Hypothalamus (tissue), 51 donors: ENCODE results near the gene NPL.
A peak's percentile ranks its signal among the peaks of the same experiment; 100 is the strongest.

Experiments
- DNase-seq, 51 donors: peaks; one replicate each; lab custom pipeline; 2025; lab: John Stamatoyannopoulos, UW

The NPL gene

DNA sequence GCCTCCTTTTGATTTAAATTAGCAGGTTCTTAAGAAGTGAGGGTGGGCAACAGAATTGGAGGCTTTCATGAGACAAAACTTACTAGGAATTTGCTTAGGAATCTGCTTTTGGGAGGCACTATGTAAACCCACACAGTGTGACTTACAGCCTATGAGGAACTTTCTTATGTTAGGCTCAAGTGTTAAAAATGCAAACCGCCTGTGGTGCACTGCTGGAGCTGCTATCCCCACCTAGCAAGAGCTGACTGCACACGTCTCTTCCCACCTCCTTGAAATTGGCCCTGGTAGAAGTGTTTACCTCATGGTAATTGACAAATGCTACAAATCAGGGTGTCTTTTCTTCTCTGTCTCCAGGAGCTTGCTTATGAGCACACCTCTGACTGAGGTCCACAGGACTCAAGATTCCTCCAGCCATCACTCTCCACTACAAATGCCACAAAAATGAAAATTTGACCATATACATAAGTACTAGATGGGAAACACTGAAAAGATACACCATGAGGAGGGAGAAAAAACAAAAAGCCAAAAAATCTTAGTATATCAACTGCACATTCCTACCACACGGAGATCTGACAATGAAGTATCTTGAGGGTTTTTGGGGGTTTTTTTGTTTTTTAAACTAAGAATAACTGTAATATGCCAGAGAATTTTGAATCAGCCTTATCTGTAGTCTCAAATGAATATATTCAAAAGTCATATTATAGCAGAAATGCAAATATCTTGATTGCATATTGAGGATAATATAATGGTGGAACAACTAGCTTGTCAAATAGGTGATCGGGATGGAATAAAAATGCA, 18.2 kb upstream of the NPL start:
- no peak for DNase-seq

DNA sequence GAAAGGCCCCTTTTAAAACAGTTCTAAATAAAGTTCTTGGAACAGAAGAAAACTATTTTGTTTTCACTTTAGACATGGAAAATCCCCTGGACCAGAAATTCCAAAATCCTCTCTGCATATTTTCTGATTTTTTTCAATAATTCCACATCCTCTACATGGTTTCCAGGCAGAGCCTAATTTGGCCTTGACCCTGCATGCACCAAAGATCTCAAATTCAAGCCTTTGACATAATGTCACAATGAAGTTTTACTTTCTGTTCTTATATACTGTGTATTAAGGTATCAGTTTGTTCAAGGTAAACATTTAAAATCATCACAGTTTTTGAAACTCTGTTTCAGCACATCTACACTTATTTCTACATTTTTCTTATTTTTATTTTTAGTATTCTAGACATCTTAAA, 12.2 kb upstream of the NPL start:
- DNase-seq = no peak

GRCh38 chr1:182778862-182779261, 10.7 kb upstream of the NPL start:
- no peak for DNase-seq

- DNase-seq = no peak
These were observed 10.0 kb upstream of the NPL start for GRCh38 chr1:182779530-182779929.

DNA sequence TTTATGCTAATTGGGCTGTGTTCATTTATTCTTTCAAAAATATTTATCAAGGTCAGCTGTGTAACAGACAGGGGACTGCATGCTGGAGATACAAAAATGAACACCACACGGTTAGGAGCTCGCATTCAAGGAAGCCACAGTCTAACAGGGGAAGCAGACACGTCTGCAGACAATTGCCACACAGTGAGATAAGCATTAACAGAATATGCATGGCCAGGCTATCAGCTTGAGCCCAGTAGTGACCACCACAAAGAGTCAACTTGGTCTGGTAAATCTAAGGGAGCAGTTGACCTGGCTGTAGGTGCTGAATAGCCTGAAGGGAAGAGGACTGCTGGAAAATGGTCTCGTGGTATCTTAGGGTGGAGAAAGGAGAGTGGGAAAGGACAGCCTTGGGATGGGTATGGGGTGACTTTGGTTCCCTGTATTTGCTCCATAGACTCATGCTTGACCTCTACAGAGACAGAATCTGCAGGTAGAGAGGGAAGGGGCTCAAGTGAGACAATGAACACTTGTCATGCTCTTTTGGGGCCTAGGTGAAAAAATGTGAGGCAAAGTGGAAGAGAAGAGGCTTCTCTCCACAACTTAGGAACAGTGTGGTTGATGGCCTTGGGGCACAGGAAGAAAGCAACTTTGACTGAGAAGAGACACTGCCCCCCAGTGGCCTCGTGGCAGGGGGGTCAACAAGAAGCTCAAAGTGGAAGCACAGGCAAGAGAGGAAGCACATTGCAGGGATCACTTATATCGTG, 7.6 kb upstream of the NPL start:
- DNase-seq = peak in 43 of 51 donors; percentile 4 to 78 (median 44)

DNA sequence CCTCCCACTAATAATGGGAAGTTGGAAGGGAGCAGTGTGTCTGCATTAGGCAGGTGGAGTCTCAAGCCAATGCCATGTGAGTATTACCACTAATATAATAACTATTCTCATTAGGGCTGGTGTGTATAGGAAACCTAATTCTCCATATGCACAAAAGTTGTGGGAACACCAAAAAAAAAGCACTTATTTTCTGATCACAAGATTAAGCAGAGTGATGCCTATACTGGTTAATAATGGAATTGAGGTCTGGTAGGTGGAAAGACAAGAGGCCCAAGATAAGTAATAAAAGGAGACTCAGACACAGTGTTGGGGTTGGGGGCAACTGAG, 7.0 kb upstream of the NPL start:
- no peak for DNase-seq

DNA sequence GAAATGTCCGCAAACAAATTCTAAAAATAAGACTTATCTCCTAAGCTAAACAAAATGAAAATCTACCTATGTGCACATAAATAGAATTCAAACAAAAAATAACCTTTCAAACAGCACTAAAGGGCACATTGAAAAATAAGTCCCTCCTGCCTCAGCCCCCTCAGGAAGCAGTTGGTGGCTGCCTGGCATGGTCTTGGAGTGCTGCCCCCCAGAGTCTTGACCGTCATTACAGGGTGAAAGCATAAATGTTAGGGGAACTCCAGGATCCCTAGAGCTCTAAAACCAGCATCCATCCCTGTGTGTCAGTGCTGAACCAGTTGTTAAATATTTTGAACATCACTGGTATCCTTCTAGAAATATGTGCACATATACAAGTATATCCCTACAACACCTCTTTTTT, 6.5 kb upstream of the NPL start:
- no peak for DNase-seq

DNA sequence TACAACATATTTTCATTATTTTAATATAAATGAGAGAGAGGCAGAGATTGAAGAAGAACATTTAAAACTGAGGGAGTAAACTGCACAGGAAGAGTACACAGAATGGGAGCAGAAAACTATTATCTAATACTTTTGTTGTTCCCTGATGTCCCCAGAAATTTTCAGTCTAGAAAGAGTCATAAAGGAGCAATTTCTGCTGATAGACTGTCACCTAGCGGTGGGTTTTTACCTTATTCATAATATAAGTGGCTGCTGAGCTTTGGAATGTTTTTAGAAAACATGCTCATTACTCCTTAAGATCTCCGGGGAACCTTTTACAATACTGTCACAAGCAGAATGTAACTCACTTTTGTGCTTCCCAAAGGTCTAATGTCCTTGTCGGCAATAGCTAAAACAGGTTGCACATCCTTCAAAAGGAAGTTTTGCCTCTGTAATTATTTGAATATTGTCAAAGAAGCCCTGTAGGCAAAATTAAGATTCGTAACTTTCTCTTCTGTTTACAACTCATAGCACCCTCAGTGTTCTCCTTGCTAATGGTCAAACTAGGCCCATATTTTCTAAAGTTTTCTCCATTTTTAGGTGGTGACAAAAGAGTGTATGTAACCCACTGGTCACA, 4.9 kb upstream of the NPL start:
- DNase-seq = peak in 4 of 51 donors; percentile 7 to 50 (median 20)

- no peak for DNase-seq
These were observed 4.4 kb upstream of the NPL start for GRCh38 chr1:182785181-182785580.

DNA sequence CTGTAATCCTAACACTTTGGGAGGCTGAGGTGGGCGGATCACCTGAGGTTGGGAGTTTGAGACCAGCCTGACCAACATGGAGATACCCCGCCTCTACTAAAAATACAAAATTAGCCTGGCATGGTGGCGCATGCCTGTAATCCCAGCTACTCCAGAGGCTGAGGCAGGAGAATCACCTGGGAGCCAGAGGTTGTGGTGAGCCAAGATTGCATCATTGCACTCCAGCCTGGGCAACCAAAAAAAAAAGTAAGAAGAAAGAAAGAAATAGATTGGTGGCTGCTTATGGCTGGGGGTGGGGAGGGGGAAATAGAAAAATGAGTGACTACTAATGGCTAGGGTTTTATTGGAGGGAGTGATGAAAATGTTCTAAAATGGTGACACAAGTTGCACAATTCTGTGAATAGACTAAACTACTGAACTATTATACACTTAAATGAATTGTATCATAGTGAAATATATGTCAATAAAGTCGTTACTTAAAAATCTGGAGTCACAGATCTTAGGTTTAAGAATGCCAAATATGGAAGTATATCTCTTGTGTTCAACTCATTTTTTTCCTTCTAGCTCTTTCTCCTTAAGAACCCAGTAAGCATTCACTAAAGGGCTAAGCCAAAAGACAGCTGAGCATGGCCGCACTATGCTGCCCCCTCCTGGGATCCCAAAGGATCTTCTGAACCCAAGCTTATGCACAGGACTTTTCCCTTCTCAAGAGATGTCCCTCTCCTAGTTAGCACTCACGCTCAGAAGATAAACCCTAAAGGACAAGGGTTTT, 3.2 kb upstream of the NPL start:
- DNase-seq = peak in 33 of 51 donors; percentile 6 to 65 (median 33)

DNA sequence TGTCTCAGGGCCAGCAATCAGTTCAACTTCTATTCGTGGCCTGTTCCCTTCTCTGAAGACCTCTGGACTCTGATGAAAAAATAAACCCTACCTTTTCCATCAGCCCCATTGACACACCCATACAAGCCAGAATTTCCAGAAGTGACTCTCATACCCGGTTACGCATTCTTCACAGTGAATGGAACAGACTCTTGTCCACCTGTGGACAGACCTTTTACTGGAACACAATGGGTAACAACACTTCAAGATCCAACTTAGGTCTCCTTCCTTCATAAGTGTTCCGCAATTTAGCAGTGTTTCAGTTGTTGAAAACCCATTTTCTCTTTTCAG, 2.6 kb upstream of the NPL start:
- DNase-seq = no peak

- DNase-seq = no peak
These were observed 2.0 kb downstream of the NPL start for GRCh38 chr1:182791281-182792179.

- DNase-seq = no peak
These were observed 4.5 kb downstream of the NPL start for GRCh38 chr1:182794091-182794490.

GRCh38 chr1:182794676-182795201, 5.2 kb downstream of the NPL start:
- DNase-seq = no peak

- peak in 2 of 51 donors; percentile 2 to 24 for DNase-seq
These were observed 6.1 kb downstream of the NPL start for GRCh38 chr1:182795563-182796228.

- peak in 19 of 51 donors; percentile 7 to 59 (median 26) for DNase-seq
These were observed 12.6 kb downstream of the NPL start for GRCh38 chr1:182802006-182802803.

- no peak for DNase-seq
These were observed 14.3 kb downstream of the NPL start for GRCh38 chr1:182803846-182804245.

DNA sequence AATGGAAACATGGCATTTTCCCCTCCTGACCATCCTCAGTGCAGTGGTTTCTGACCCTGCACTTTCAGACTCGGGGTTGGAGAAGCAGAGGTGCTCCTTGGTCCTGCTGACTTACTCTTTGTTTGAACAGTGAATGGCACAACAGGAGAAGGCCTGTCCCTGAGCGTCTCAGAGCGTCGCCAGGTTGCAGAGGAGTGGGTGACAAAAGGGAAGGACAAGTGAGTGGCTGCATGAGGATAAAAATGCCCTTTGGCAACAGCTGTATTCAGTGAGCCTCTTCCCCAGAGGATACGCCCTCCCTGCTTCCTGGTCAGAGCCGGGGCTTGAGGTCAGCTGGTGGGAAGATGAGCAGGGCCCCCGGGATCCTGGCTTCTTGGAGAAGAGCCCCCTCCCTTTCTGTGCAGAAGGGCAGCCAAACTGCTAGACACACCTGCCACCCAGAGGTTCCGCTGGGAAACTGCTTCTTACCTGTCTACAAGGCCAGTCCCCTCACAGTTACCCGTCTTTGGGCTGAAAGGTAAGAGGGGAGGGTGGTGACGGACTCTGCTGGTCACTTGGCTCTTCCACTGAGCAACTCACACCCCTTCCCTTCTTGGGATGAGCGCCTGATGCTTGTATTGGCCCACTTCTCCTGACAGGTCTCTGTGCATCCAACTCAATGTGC, 16.6 kb downstream of the NPL start:
- DNase-seq = no peak
